Thyroid gland (tissue), 4 donors: Measurements from ENCODE around the gene ADNP. TPM values are rescaled to one million over a fixed set of nuclear protein-coding genes. Genes with fewer than 3 reads are reported as not detected.

Experiments
- DNase-seq, 2 donors: peaks; one replicate each; pipeline ENCODE4 v3.0.0-alpha.2; 2019
- H3K27ac ChIP-seq, 3 donors: fragments of 200-600 bp; sonication (generic); 1 replicate in 2 of 3; 2 replicates in 1 of 3; pipeline ENCODE4 v1.5.1; 2016 to 2019; ENCODE audit warnings: mild to moderate bottlenecking in 1 of 3, moderate library complexity in 1 of 3
- H3K27me3 ChIP-seq: fragments of 200-600 bp; sonication (generic); one replicate; pipeline ENCODE4 v1.5.1; 2019
- H3K36me3 ChIP-seq, 2 donors: fragments of 200-600 bp; sonication (generic); one replicate each; pipeline ENCODE4 v1.5.1; 2016 to 2019
- H3K4me1 ChIP-seq, 2 donors: fragments of 200-600 bp; sonication (generic); one replicate each; pipeline ENCODE4 v1.5.1; 2017 to 2019
- H3K4me3 ChIP-seq, 3 donors: fragments of 200-600 bp; sonication (generic); replicated peaks in 1 of 3; 1 replicate in 2 of 3; 2 replicates in 1 of 3; pipeline ENCODE4 v1.5.1; 2016; ENCODE audit warnings: mild to moderate bottlenecking in 1 of 3
- H3K9me3 ChIP-seq: fragments of 200-600 bp; sonication (generic); one replicate; pipeline ENCODE4 v1.5.1; 2017
- POLR2A ChIP-seq, 2 donors: fragments of 450-650 bp; IDR thresholded peaks; one replicate each; pipeline ENCODE4 v1.6.1; 2017; ENCODE audit warnings: antibody characterized with exemption in 2 of 2, mild to moderate bottlenecking in 2 of 2, moderate library complexity in 1 of 2
- WGBS, 2 donors: methylation state at CpG; one replicate each; pipeline ENCODE4 v1.1.5; 2017; 5-methylcytosine and 5-hydroxymethylcytosine counted together
- intact Hi-C: fragments of 100-400 bp; cut with DNase I; formaldehyde crosslinking; loops from one replicate; pipeline ENCODE4 v1.15.1; 2023
- total RNA-seq, 4 donors: library from RNA; depleted of rRNA; stranded (reverse); fragments of >200 nt; gene quantifications; one replicate each; pipeline ENCODE4 v1.2.3, GENCODE V29; 2016
- TF ChIP-seq, protein P1 (sequence below), 6 experiments: fragments of 200-600 bp in 3 of 6; fragments of 450-650 bp in 3 of 6; sonication (generic) in 3 of 6; IDR thresholded peaks; one replicate each; pipeline ENCODE4 v1.5.1; 2016 to 2019; ENCODE audit warnings: antibody characterized with exemption in 6 of 6, mild to moderate bottlenecking in 2 of 6, inconsistent platforms in 1 of 6, moderate library complexity in 1 of 6

The ADNP gene
- total RNA-seq, 4 donors from 2014 or later: 55.5 to 68.9 (median 63.5) TPM

DNA sequence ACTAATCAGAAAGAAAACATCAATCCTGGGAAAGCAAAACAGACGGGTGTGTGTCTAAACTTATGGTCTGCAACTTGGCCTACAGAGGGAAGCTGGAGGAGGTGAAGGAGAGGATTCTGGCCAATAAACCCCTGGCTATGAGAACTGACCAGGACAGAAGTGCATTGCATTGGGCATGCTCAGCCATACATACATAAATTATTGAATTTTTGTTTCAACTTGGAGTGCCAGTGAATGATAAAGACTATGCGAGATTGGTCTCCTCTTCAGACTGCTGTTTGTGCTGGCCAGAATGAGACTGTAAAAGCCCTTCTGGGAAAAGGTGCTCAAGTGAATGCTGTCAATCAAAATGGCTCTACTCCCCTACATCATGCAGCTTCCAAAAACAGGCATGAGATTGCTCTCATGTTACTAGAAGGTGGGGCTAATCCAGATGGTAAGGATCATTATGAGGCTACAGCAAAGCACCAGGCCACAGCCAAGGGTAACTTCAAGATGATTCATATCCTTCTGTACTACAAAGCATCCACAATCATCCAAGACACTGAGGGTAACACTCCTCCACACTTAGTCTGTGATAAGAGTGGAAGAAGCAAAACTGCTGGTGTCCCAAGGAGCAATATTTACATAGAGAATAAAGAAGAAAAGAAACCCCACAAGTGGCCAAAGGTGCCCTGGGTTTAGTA lies 17.4 kb downstream of the ADNP start:
- TF ChIP-seq POLR2A (IDR thresholded peaks at IDR 0.05): no peak
- TF ChIP-seq, protein P1, sequence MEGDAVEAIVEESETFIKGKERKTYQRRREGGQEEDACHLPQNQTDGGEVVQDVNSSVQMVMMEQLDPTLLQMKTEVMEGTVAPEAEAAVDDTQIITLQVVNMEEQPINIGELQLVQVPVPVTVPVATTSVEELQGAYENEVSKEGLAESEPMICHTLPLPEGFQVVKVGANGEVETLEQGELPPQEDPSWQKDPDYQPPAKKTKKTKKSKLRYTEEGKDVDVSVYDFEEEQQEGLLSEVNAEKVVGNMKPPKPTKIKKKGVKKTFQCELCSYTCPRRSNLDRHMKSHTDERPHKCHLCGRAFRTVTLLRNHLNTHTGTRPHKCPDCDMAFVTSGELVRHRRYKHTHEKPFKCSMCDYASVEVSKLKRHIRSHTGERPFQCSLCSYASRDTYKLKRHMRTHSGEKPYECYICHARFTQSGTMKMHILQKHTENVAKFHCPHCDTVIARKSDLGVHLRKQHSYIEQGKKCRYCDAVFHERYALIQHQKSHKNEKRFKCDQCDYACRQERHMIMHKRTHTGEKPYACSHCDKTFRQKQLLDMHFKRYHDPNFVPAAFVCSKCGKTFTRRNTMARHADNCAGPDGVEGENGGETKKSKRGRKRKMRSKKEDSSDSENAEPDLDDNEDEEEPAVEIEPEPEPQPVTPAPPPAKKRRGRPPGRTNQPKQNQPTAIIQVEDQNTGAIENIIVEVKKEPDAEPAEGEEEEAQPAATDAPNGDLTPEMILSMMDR (IDR thresholded peaks at IDR 0.05): no peak
- no peak overlapping the region for H3K27ac ChIP-seq
- no peaks in the 10 kb centered on the region for H3K36me3 ChIP-seq
- H3K4me1 ChIP-seq: peaks cover 24 to 63% of the 10 kb centered on the region in 2 donors
- no peak for DNase-seq
- no peaks in the 10 kb centered on the region for H3K9me3 ChIP-seq
- H3K4me3 ChIP-seq: no peak overlapping the region
- intact Hi-C loops: no loop called here
- no peaks in the 10 kb centered on the region for H3K27me3 ChIP-seq
- WGBS, 2 donors: 68 to 72% methylated on average over 2 of the region's 2 CpGs

DNA sequence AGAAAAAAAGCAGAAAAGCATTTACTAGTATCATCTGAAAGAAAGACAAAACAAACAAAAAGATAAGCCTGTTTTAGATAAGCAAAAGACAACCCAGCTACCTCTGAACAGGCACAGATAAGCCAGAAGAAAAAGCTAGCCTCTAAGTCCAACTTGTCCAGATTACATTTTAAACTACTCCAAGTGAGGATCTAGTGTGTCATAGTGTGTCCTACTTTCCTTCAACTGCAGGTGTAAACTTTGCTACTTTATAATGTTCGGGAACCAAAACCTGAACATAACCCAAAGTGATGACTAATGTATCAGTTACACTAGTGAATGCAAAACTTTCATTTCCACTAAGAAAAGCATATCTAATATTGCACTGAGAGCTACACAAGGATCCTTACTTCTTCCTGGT lies 19.5 kb downstream of the ADNP start:
- intact Hi-C loops: no loop called here
- Histone ChIP-seq H3K4me1 (peaks cover 14 to 41% of the 10 kb centered on the region in 2 donors), H3K27me3 (no peaks in the 10 kb centered on the region), H3K9me3 (no peaks in the 10 kb centered on the region), H3K4me3 (no peak overlapping the region), H3K27ac (no peak overlapping the region), H3K36me3 (no peaks in the 10 kb centered on the region)
- no peak for TF ChIP-seq POLR2A (IDR thresholded peaks at IDR 0.05)
- TF ChIP-seq, protein P1 (IDR thresholded peaks at IDR 0.05): no peak
- 77 to 90% methylated on average over 1 of the region's 1 CpG for WGBS, 2 donors
- no peak for DNase-seq

DNA sequence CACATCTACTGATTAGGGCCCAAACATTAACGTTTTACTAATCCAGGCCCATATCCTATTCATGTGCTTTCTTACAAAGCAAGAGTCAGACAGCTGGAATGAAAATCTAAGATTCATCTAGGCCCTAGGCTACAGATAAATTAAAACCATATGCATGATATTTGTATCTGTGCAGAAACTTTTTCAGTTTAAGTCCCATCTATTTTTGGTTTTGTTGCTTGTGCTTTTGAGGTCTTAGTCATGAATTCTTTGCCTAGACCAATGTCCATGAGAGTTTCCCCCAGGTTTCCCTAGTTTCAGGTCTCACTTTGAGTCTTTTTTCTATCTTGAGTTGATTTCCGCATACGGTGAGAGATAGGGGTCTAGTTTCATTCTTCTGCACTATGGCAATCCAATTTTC lies 20.2 kb downstream of the ADNP start:
- H3K27me3 ChIP-seq: no peaks in the 10 kb centered on the region
- whole genome bisulfite sequencing, 2 donors: 78 to 80% methylated on average over 3 of the region's 3 CpGs
- intact Hi-C loops: no loop called here
- no peaks in the 10 kb centered on the region for H3K36me3 ChIP-seq
- no peaks in the 10 kb centered on the region for H3K9me3 ChIP-seq
- no peak for TF ChIP-seq POLR2A (IDR thresholded peaks at IDR 0.05)
- TF ChIP-seq, protein P1 (IDR thresholded peaks at IDR 0.05): no peak
- no peak overlapping the region for H3K27ac ChIP-seq
- no peak overlapping the region for H3K4me3 ChIP-seq
- DNase-seq: no peak
- peaks cover 15 to 35% of the 10 kb centered on the region in 2 donors for H3K4me1 ChIP-seq

DNA sequence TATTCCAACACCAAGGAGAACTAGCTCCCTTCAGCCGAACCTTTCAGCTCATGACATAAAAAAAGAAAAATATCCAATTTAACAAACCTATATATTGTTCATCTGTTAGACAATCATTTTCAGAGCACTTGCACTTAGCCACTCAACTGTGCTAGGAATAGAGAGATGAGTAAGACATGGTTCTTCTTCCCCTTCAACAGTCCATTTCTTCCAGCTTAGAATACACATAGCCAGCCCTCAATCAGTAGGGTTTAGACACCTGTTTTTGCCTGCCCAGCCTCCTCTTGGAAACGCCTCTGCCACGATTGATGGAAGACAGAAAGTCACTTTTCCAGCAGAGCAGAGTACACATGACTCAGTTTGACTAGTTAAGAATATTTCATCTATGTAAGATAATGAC lies 21.8 kb downstream of the ADNP start:
- intact Hi-C loops: no loop called here
- peaks cover 23 to 31% of the 10 kb centered on the region in 2 donors for H3K4me1 ChIP-seq
- WGBS, 2 donors: 89 to 93% methylated on average over 3 of the region's 3 CpGs

DNA sequence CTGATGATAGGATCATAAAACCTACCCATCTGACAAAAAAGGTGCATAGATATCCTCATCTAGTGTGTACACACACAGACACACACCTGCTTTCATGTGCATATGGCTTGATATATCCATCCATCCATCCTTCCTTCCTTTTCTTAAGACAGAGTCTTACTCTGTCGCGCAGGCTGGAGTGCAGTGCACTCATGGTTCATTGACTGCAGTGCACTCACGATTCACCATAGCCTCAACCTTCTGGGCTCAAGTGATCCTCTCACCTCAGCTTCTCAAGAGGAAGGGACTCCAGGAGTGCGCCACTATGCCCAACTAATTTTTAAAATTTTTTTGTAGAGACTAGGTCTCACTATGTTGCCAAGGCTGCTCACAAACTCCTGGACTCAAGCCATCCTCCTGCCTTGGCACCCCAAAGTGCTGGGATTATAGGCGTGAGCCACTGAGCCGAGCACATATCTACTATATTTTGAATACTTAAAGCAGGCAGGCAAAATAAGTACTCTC lies 27.1 kb downstream of the ADNP start:
- peaks cover 28% of the 10 kb centered on the region in 2 donors for H3K4me1 ChIP-seq
- 32 to 45% methylated on average over 6 of the region's 6 CpGs for WGBS, 2 donors
- H3K9me3 ChIP-seq: no peaks in the 10 kb centered on the region
- TF ChIP-seq, protein P1 (IDR thresholded peaks at IDR 0.05): no peak
- no peak for TF ChIP-seq POLR2A (IDR thresholded peaks at IDR 0.05)
- H3K36me3 ChIP-seq: peaks cover 0 to 13% of the 10 kb centered on the region in 2 donors
- H3K27ac ChIP-seq: peak overlapping the region; percentile 17 to 27 (median 21)
- peak; percentile 74 to 76 for DNase-seq
- H3K27me3 ChIP-seq: no peaks in the 10 kb centered on the region
- no peak overlapping the region for H3K4me3 ChIP-seq
- intact Hi-C loops: no loop called here

More for the DNA sequence above, 21.8 kb downstream of the ADNP start:
- DNase-seq: no peak
- Histone ChIP-seq H3K4me3 (no peak overlapping the region), H3K36me3 (no peaks in the 10 kb centered on the region), H3K9me3 (no peaks in the 10 kb centered on the region), H3K27ac (no peak overlapping the region), H3K27me3 (no peaks in the 10 kb centered on the region)
- TF ChIP-seq, protein P1 (IDR thresholded peaks at IDR 0.05): no peak
- TF ChIP-seq POLR2A (IDR thresholded peaks at IDR 0.05): no peak
